Measurements from ENCODE around the gene IL1R1.

Gene IL1R1

DNA sequence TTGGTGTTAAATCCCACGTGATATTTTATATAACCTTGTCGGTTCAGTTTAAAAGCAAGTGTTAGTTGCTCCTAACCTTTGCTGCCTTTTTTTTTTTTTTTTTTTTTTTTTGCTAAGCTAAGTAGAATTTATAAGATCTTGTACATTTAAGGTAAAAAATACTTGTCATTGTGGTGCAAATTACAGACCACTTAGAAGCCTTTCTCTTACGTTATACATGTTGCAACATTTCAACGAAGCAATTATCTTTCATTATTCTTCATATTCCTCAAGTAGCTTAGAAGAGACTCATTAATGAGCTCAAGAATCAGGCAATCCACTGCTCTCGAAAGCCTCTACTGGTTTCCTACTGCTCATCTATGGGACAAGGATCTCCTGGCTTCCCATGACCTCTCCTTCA is 29.4 kb downstream of the IL1R1 start:
- no peak for DNase-seq (ENCODE audit: low spot score)

DNA sequence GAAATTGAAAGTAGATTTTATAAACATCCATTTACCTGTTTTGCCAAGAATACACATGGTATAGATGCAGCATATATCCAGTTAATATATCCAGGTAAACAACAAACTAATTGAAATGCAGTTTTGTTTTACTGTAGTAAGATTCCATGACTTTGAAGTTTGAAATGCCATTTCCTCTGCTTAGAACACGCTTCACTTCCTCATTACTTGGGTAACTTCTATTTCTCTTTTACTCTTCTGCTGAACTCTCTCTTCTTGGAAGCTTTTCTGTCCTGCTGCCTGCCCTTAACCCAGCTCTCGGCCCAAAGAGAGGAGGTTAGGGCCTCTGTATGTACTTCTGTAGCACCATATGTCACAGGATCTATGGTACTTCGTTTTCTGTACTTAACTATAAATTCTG is 30.2 kb downstream of the IL1R1 start:
- DNase-seq (ENCODE audit: low spot score): no peak

GRCh38 chr2:102176172-102176571 is 33.6 kb downstream of the IL1R1 start:
- DNase-seq (ENCODE audit: low spot score): no peak

GRCh38 chr2:102177814-102178478 is 35.4 kb downstream of the IL1R1 start:
- no peak for DNase-seq (ENCODE audit: low spot score)

DNA sequence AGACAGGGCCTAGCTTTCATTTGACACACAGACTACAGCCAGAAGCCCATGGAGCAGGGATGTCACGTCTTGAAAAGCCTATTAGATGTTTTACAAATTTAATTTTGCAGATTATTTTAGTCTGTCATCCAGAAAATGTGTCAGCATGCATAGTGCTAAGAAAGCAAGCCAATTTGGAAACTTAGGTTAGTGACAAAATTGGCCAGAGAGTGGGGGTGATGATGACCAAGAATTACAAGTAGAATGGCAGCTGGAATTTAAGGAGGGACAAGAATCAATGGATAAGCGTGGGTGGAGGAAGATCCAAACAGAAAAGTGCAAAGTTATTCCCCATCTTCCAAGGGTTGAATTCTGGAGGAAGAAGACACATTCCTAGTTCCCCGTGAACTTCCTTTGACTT is 36.5 kb downstream of the IL1R1 start:
- DNase-seq (ENCODE audit: low spot score): no peak

DNA sequence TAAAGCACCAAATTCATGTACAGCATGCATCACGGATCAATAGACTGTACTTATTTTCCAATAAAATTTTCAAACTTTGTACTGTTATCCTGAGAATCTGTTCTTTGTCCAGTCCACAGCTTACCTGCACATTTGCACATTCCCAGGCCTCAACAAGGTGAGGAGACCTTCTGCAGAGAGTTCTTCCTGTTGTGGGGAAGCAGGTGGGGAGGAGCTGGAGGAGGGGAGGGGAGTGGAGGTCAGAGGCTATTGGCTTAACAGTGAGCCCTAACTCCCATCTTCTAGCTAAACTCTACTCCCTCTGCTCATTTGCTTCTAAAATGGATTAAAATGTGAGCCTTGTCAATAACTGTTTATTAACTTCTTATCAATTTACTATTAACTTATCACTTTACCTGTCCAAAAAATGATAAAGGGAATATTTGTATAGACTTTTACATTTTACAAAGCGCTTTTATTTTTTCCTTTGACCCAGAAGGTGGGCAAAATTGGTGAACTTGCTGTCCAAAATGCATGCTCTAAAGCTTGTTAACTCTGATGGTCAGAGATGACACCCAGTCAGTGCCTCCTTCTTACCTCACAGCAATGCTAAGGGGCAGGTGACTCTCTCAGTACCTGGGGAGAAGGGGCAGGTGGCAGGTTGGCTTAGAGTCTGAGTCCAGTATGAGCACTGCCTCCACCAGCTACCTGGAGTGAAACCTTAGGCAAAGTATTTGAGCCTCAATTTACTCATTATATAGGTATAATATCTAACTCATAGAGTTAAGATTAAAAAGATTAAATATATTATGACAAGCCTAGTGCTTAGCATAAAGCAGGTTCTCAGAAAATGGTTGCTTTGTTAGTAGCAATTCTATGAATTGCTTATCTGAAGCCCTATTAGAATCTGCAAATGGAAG is 37.5 kb downstream of the IL1R1 start:
- DNase-seq (ENCODE audit: low spot score): no peak

DNA sequence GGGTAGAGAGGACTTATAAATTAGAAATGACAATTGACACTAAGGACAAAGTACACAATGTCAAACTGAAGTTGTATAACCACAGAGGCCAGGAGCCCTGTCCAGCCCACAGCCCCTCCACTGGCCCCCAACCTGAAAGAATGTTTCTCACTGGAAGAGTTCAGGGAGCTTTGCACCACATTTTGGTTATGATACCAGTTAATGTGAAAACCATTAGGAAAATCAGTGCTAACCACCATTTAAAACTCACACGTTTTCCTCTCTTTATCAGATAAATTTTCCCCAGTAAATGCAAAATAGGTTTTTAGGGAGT is 38.1 kb downstream of the IL1R1 start:
- no peak for DNase-seq (ENCODE audit: low spot score)

DNA sequence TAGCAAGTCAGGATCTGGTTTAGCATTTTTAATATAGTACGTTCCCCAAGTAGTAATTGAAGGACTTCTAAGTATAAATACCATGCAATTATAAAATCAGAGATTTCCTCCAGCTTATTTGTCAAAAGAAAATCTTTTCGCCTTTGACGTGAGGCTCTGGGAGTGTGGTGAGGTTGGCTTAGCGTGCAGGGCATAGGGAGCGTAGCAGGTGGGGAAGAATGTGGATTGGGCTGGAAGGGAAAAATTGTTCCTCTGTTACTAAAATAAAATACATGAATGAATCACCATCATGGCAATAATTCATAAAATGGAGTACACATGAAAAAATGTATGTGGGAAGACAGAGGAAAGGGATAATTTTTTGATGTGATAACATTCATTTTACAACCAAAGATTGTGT is 38.8 kb downstream of the IL1R1 start:
- no peak for DNase-seq (ENCODE audit: low spot score)

GRCh38 chr2:102181919-102182635 is 39.5 kb downstream of the IL1R1 start:
- no peak for DNase-seq (ENCODE audit: low spot score)

DNA sequence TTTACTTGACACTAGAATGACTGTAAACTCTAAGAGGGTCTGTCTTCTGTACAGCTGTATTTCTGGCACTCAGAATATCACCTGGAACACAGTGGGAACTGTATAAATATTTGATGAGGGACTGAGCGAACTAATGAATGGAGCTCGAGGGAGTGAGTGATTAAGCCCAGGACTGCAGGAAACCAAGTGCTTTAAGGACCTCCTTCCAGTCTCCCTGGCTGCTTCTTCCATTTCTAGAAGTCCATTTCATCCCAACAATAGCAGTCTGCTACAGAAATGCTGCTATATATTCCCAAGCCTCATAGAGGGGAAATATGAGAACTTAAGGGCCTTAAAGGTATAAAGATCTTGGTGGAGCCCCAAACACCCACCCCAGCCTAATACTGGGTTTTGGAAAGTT is 41.5 kb downstream of the IL1R1 start:
- DNase-seq (ENCODE audit: low spot score): no peak

- DNase-seq (ENCODE audit: low spot score): no peak
Observed at GRCh38 chr2:102184568-102184967, 42.0 kb downstream of the IL1R1 start.

DNA sequence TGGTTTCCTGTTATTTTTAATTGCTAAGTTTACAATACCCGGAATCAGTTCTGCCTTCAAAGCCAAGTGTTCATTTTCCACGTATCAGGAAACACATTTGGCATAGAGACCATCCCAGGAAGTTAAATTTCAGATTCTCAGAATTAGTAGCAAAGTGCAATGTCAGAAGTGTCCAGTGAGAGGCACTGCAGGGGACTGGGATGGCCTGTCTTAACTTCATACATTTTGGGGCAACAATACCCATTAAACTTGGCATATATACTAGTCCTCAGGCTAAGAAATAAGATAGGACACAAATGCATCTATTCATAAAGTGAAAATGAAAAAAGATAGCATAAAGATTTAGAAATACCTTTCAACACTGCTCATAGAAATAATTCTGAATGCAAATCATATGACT is 42.8 kb downstream of the IL1R1 start:
- no peak for DNase-seq (ENCODE audit: low spot score)

DNA sequence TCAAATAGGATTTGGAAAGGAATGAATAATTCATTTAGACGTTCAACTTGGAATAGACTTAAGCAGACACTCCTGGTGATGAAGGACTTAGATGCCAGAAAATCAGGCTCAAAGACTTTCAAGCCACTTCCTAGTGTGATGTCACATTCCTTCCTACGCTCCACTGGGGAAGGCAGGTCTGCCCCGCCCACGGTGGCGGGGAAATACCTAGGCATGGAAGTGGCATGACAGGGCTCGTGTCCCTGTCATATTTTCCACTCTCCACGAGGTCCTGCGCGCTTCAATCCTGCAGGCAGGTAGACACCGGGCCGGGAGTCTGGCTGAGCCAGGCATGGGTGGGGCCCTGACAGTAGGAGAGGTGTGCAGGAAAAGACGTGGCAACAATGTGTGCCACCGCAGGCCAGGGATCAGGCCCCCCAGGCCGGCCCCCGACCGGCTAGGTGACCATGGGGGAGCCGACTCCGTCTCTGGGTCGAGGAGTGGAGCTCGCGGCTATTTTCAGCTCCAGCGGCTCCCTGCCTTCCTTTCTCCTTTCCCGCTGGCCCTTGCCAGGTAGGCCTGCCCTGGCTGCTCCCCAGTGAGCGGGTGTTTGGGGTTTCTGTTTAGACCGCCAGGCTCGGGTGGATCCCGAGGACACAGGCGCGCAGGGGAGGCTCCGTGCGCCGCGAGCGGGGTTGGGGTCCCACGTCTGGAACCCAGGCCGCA is 44.4 kb downstream of the IL1R1 start, which contains the start of gene IL1RL2:
Gene IL1RL2, plus strand, starts transcription at position 233 of the 705 bp plus-strand sequence. CDS start 845 bp downstream, outside the sequence.
- DNase-seq (ENCODE audit: low spot score): no peak

DNA sequence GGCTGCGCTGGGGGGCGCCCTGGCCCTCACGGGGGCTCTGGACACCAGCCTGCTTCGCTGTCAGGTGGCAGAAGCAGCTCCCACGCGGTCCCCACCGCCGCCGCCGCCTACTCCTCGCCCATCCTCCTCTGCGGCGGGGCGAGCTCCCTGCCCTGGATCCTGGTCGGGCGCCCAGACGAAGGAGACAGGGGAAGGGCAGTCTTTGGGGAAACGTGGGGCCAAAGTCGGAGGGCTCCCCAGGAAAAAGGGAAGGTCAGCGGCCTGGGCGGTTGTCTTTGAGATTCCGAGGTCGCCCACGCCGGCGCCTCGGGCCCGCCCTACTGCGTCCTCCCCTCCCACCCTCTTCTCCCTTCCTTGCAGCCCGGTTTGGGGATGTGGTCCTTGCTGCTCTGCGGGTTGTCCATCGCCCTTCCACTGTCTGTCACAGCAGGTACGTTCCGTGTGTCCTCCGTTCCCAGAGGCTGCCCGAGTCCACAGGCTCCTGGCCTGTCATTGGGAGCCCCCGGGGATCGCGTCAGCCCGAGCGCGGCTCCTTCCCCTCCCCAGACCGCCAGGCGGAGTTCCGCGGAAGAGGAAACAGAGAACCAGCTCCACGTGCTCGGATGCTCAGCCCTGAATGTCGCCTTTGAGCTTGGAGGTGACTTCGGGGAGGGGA is 45.1 kb downstream of the IL1R1 start:
- no peak for DNase-seq (ENCODE audit: low spot score)

- DNase-seq (ENCODE audit: low spot score): peak; percentile 61
Observed at GRCh38 chr2:102190430-102191107, 48.0 kb downstream of the IL1R1 start.

- no peak for DNase-seq (ENCODE audit: low spot score)
Observed at GRCh38 chr2:102191501-102191900, 49.0 kb downstream of the IL1R1 start.

DNA sequence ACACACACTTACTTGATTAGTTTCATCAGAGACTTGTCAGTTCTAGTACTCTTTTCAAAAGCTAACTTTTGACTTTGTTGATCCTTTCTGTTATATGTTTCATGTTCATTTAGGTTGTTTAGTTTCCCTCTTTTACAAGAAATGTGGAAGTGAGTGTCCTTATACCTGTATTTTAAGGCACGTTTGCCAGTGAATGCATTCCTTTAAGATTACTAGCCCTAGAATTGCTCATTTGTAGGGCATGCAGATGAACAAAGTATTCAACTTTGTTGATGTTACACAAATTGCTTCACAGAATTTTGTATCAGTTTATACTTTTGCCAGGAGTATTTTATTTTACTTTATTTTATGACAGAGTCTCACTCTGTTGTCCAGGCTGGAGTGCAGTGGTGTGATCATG is 50.5 kb downstream of the IL1R1 start:
- DNase-seq (ENCODE audit: low spot score): no peak

DNA sequence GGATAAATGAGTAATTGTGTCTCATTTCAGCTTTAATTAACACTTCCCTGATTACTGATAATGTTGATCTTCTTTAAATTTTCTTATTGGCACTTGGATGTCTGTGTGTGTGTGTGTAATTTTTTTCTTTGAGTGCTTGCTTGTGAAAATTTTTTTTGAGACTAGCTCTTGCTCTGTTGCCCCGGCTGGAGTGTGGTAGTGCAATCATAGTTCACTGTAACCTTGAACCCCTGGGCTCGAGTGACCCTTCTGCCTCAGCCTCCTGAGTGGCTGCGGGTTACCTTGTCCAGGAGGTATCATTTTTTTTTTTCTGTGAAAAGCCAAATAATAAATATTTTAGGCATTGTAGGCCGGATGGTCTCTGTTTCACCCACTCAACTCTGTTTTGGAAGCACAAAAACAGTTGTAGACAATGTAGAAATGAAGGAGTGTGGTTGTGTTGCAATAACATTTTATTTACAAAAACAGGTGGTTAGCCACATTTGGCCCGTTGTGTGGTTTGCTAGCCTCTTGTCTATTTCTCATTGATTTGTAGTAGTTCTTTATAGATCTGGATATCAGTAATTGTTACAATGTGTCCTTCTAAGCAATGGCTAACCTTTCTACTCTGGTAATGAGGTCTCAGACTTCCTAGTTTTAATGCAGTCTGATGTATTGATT is 52.2 kb downstream of the IL1R1 start:
- DNase-seq (ENCODE audit: low spot score): no peak

DNA sequence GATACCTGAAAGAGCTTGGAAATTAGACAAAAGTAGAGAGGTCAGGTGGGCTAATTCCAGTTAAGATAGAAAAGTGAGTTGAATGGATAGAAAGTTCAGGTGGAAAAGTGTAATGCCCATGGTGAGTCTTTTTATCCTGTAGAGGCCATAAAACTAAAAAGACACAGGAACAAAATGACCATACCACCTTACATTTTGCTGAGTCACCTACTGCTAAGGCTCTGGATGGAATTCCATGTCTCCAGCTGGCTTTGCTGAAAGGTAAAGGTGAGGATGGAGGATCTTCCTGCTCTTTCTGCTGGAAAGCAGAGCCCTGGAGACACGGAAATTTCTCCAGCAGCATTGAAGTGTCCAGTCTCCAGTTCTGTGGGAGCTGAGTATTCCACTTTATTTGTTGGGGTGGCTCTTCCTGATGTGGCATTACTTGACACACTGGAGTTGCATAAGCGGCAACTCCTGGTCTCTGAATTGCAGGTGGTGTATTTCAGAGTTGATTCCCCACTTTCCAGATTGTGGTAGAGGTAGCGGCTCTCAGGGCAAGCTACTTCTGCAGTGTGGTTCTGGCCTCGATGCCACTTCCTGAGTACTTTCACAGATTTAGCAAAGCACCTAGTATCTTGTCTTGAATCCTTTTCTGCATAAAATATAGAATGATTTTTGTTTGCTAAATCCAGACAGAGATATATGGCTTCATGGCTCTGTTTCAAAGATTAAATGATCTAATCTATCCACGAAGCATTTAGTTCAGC is 55.0 kb downstream of the IL1R1 start:
- DNase-seq (ENCODE audit: low spot score): no peak

DNA sequence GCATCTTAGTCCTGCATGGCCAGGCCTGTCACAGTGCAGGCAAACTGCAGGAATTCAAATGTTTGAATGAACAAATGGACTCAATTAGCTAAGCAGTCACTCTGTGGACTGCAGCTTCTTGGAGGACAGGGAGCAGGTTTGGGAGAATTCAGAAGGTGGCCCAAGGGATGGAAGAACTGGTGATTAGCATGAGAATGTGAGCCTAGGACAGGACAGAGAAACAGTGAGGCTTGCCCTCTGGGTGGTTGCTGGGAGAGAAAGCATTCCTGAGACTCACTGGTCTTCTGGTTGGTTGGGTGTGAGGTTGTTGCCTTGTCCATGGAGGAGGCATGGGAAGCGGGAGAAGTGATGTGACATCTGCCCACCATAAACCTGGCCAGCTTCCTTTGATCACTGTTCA is 58.0 kb downstream of the IL1R1 start:
- DNase-seq (ENCODE audit: low spot score): no peak
